ENCODE data around the gene CABP2.
"Not testable (repeated sequence)": the region's sequence is repeated elsewhere in the genome, so short reads cannot be mapped to it uniquely, and the experiment has no call there.

Gene CABP2

DNA sequence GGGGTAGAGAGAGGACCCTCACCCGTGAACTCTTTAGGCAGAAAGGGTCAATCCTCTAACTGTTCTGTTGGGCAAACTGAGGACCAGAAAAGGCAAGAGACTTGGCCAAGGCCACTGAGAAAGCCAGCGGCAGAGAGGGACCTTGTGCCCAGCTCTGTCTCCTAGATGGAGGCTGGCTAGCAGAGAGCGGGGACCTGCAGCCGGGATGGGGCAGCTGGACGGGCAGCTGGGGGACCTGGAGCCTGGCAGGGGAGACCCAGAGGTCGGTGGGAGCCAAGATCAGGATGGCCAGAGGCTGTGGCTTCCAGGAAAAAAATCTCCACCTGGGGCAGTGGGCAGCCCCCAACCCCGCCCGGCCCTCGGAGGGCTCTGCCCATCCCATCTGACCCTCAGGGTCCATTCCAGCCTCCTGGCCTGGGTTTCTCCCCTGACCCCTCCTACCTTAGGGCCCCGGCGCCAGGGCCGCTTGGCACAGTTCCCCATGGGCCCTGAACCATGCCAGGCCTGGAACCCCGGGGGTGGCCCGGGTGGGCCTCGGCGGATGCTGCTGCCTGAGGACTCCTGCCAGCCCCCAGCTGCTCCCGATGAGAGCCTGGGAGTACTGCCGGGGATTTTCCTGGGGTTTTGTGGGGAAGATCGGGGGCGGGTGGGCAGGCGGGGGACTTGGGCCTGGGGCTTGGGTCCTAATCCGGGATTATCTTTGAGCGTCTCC is at the start of gene CABP2:
CABP2 (minus strand) TSS at position 603 of the 712 bp plus-strand sequence; CDS start at position 483, 120 bp downstream.
- no peak for FAIRE-seq

DNA sequence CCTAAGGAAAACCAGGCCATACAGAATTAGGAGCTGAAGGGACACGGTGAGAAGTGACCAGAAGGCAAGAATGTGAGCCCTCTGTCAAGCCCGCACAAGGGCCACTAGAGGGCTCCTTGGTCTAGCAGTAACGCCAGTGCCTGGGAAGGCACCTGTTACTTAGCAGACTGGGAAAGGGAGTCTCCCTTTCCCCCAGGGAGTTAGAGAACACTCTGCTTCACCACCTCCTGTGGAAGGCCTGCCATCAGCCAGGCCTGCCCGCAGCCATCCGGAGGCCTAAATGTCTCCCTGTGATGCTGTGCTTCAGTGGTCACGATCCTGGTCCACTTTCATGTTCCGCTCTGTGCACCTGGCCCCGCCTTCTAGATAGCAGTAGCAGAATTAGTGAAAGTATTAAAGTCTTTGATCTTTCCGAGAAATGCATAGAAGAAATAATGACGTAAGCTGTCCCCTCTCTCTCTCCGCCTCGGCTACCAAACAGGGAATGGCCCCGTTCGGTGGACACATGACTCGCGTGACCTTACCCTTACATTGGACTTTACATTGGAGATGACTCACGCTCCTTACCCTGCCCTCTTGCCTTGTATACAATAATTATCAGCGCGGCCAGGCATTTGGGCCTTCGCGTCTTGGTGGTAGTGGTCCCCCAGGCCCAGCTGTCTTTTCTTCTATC is 49.6 kb upstream of the CABP2 start:
- no peak for FAIRE-seq

DNA sequence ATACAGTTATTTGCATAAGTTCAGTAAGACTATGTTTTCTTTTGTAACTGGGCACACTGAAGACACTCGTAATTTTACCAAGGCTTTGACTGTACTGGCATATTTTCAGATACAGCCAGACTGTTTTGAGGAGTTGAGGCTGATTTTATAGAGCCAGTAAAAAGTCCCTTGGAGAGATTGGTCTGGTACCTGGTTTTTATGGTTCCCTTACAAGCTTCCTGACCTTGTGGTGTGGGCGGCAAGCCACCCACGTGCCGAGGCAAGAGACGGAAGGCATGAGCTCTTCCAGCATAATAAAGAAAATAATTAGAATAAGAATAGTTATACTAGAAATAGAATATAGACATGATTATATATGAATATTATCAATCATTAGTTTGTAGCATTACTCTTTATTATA is 49.1 kb upstream of the CABP2 start:
- peak; percentile 67 for FAIRE-seq

DNA sequence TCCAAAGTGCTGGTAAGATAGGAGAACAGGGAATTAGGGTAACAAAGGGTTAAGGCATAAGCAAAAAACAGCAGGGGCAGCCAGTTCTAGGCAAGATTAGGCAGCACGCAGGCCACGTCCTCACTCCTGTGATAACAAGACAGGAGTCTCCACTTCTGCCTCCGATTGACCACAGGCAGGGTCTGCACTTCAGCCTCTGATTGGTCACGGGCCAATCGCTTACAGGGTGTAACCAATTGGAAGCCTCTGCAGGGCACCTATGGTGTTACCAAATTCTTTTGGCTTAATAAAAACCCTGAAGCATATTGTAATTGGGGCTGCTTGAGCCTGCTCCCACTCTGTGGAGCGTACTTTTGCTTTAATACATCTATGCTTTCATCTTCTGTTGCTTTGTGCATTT is 48.2 kb upstream of the CABP2 start:
- no peak for FAIRE-seq

DNA sequence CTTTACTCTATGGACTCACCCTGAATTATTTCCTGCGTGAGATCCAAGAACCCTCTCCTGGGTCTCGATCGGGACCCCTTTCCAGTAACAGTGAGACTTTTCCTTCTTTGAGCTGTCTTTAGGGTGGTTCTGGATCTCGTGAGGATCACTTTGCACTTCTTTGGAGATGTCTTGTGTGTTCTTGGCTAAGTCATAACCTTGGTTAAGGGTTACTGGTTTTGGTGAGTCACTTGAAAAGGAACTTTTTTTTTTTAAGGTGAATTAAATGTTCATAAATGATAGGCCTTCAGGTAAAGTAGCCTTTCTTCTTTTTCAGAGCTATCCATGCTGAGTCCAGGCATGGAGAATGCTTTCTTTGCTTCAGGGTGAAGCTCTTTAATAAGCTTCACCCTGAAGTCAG is 41.0 kb upstream of the CABP2 start:
- no peak for FAIRE-seq

DNA sequence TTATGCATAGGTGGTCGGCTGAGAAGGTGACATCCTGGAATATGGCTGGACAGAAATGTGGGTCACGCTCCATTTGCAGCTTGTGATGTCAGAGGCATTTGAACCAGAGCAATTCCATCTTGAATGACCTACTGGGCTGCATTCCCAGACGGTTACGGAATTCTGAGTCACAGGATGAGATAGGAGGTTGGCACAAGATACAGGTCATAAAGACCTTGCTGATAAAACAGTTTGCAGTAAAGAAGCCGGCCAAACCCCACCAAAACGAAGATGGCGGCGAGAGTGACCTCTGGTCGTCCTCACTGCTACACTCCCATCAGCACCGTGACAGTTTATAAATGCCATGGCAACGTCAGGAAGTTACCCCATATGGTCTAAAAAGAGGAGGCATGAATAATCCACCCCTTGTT is 40.5 kb upstream of the CABP2 start:
- FAIRE-seq = not testable (repeated sequence)

DNA sequence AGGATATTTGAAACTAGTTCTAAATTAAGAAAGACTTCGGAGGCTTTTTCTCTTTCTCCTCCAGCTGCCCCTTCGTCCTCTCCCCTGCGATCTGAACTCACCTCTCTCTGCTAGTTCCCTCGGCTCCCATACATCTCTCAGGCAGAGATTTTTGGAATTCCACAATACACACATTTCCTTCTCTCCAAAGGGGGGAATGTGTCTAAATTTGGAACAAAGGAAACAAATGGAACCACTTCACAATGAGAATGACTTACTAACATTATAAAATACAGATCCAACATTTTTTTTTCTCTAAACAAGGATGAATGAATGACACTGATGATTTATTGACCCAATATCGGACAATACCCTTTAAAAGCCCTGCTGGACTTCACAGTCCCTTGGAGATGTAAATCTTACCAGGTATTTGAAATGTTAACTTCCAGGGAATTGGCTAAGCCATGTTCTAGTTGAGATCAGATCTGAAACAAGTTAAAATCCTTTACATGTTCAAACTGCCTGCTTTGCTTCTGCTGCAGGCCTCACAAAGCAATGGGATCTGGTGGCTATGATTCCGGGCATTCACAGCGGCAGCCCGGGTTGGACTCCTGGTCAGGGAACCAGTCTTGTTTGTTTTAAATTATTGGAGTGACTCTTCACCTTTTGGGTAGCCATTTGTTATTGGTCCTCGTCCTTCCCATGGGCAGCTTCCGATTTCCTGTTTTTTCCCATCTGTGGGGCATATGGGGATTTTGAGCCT is 39.9 kb upstream of the CABP2 start:
- FAIRE-seq = no peak

DNA sequence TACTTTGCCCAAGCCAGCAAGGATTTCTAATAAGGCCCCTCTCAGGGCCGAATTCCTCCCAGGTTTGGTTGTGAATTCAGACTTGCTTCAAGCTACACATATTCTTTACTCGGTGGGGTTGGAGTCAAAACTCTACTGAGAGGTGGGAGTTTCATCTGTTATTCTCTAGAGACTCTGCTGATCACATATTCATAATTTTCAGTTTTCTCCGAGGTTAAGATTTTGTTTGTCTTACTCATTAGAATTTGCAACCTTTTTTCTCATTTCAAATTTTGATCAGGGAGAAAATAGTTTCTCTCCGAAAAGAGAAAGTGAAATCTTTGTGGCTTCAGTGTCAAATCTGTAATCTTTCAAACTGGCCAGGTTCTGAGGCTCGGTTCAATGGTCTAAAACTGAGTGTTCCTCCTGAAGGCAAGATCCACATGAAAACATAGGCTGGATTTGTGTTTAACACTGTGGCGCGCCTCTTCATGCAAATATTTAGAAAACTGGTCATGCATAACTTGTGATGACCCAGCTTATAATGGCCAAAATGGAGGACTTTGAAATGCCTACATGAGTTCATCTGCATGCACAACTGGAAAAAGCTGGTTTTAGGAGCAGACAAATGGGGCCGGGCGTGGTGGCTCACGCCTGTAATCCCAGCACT is 38.8 kb upstream of the CABP2 start:
- FAIRE-seq = no peak

DNA sequence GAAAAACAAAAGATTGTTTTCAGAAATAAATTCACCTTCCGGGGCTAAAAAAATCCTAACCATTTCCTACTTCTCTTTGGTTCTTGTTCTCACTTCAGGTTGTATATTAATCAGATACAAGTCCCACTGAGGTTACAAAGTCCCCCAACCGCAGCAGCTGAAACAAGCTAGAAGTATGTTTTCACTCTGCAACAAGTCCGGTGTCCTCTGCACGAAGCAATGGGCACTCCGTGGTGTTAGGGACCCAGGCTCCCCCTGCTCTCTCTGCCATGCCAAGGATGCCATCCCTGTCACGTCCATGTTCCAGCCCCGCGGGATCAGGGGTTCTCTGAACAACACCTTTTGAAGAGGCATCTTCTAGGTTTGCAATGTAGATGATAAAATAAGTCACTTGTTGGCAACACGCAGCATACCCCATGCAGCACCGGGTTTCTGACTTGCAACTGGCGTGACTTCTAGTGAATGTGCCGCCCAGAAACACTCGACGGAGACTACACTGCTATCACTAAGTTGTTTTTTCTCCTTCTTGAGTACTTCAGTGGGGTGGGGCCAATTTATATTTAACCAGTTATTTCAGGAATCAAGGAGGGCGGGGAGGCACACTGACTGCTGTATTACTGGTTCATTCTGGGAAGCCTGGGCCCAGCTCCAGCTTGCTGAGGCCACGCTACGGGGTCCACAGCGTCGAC is 35.0 kb upstream of the CABP2 start:
- FAIRE-seq = no peak

DNA sequence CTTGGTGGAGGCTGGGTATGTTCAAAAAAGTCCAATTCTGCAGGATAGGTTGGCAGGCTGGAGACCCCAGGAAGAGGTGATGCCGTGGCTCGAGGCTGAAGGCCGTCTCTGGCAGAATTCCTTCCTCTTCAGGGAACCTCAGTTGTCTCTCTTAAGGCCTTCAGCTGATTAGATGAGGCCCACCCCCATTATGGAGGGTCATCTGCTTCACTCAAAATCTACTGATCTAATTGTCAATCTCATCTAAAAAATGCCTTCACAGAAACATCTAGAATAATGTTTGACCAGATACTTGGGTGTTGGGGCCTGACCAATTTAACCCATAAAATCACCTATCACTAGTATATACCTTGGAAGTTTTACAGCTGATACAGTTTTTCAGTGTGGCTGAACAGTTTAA is 33.0 kb upstream of the CABP2 start:
- no peak for FAIRE-seq

DNA sequence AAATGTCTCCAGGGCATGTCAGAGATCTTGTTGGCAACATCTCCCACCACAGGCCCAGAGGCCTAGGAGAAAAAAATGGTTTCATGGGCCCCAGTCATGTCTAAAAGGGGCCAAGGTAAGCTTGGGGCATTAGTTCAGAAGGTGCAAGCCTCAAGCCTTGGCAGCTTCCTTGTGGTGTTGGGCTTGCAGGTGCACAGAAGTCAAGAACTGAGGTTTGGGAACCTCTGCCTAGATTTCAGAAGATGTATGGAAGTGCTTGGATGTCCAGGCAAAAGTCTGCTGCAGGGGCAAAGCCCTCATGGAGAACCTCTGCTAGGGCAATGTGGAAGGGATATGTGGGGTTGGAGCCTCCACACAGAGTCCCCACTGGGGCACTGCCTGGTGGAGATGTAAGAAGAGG is 28.5 kb upstream of the CABP2 start:
- not testable (repeated sequence) for FAIRE-seq

DNA sequence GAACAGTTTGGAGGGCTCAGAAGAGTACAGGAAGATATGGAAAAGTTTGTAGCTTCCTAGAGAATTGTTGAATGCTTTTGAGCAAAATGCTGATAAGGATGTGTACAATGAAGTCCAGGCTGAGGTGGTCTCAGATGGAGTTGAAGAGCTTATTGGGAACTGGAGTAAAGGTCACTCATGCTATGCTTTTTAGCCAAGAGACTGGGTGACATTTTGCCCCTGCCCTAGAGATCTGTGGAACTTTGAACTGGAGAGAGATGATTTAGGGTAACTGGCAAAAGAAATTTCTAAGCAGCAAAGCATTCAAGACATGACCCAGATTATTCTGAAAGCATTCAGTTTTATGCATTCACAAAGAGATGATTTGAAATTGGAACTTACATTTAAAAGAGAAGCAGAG is 27.9 kb upstream of the CABP2 start:
- FAIRE-seq = no peak

DNA sequence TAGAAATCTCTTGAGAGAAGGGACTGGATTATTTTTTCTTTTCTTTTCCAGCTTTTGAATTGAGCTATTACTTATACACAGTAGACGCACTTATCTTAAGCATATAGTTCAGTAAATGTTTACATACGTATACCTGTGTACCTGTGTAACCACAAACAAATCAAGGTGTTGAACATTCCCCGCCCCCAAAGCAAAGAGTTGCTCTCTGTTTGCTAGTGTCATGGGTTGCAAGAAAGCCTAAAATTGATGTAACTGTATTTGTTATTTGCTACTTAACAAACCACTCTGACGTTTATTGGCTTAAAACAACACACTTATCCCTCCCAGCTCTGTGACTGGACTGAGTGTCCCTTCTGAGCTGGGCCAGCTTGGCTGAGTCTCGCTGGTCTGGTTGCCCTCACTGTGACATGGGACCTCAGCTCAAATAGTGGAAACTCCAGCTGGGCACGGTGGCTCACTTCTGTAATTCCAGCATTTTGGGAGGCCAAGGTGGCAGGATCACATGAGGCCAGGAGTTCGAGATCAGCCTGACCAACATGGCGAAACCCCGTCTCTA is 25.4 kb upstream of the CABP2 start:
- no peak for FAIRE-seq

DNA sequence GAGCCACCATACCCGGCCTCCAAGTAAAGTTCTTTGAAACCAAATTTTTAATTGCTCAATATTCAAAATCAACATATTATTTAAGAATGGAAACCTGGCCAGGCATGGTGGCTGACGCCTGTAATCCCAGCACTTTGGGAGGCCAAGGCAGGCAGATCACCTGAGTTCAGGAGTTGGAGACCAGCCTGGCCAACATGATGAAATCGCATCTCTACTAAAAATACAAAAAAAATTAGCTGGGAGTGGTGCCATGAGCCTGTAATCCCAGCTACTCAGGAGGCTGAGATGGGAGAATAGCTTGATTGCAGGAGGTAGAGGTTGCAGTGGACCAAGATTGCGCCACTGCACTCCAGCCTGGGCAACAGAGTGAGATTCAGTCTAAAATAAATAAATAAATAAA is 24.9 kb upstream of the CABP2 start:
- not testable (repeated sequence) for FAIRE-seq

DNA sequence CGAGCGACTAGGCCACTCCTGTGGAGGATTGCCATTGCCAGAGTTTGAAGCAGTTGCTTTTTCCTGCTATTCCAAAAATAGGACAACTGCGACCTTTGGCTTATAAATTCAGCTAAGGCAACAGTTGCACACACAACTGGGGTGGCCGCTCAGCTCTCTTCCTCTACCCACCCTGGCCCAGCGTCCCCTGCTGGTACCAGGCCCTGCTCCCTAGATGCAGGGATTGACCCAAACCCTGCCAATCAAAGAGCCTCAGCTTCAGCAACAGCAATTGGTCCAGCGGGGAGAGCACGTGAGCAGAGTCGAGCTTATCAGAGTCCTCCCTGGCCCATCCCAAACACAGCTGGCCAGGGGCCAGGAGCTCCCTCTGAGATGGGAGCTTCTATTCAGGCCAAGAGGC is 22.0 kb upstream of the CABP2 start:
- no peak for FAIRE-seq

DNA sequence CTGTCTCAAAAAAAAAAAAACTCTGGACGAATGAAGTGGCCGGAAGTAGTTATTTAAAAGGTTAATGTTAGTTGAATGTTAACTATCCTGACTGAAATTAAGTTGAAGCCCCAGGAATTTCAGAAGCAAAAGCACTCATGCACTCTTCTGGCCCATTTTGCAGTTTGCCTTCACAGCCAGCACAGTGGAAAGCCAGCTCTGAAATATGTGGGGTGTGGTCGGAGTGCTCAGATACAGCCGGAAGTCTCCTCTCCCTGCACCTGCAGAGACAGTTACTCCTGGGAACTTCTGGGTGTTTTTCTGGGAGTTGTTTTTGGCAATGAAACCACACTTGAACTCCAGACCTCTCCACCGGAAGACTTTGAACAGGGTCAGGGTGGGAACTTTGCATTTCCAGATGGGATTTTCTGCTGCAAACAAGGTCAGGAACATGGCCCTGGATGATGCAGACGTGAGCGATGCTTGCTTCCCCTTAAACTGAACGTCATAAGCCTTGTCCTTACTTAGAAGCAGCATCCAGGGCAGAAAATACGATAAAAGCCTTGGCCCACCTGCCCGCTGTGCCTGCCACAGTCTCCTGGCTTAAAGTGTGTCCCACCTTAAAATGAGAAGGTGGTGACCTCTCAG is 21.5 kb upstream of the CABP2 start:
- no peak for FAIRE-seq

DNA sequence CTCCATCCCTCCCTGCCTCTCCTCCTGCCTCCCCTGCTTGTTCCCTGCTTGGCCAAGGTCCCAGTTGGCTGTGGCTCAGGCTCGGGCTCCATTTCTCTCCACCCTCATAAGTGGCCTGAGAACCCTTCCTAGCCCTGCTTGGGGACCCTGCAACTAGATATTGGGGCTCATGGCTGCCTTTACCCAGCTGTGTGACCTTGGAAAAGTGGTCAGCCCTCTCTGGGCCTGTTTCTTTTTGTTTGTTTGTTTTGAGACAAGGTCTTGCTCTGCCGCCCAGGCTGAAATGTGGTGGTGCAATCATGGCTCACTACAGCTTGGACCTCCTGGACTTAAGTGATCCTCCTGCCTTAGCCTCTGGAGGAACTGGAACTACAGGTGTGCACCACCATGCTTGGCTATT is 20.3 kb upstream of the CABP2 start:
- no peak for FAIRE-seq

DNA sequence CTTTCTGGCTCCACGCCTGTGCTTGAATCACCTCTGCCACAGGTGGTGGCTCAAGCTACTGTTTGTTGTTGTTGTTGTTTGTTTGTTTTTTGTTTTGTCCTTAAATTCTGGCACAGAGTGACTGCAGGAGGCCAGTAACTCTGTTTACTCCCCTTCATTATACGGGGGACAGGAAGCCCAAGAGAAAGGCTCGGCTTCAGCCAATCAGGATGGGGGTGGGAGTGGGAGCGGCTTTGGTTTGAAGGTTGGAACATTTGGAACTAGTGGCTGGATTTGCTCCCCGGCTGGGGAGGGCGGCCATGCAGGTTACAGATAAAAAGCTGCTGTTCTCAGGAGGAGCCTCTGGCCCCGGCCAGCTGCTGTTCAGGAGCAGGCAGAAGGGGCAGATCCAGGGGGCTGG is 19.7 kb upstream of the CABP2 start:
- no peak for FAIRE-seq

DNA sequence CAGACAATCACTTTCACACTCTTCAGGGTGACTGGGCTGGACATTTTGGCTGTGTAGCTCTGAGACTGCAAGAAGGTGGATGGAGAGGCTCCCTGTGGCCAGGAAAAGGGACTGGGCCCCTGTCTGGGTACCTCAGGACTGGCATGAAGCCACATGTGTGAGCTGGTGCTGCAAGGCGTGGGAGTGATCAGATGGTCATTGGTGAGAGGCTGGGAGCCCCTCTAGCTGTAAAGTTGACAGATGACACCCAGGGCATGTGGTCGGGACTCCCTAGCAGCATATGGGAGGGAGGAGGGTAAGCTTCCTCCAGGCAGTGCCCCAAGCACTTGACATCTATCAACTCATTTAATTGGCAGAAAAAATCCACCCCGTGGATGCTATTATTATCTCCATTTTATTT is 18.9 kb upstream of the CABP2 start:
- FAIRE-seq = no peak

DNA sequence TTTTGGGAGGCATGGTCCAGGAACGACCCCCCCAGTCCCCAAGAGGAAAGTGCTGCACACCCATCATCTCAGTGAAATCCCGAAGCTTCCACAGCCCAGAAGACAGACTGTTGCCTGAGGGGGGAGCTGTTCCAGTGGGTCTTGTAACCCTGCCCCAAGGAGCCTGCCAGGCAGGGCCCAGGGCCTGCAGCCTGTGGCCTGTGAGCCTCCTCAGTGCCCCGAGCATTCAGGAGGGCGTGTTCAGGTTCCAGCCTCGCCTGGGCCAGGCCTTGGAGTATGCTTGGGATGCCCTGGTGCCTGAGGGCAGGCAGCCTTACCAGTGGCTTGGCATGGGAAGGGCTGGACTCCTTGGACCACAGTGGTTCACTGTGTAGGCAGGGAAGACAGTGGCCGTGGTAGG is 18.0 kb upstream of the CABP2 start:
- FAIRE-seq = no peak

DNA sequence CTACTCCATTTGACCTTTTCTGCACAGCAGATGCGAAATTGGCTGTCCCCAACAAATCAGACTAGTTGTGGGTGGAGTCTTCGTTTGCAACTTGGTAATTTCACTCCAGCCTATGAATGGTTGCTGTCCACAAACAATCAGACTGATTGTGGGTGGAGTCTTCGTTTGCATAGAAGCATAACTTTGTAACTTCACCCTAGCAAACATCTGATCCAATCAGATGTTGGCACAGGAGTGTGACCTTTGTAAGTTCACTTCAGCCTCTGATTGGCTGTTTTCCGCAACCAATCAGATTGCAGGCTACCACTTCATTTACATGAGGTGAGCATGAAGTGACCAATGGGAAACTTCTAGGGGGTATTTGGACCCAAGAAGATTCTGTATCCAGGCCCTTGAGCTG is 16.3 kb upstream of the CABP2 start:
- FAIRE-seq = no peak

All from endometrium (tissue), 2 donors.